GM23338 (cell line): ENCODE data around the gene MYH14. TPM values are rescaled to one million over a fixed set of nuclear protein-coding genes. Genes with fewer than 3 reads are reported as not detected.

ENCODE experiments used
- ATAC-seq: fragments of 200-7000 bp; cut with Tn5 transposase; 3 replicates; pipeline ENCODE4 v1.9.1; 2020
- DNase-seq: peaks from one replicate; pipeline ENCODE4 v3.0.0-alpha.2; 2015; ENCODE audit warnings: low spot score
- H2AFZ ChIP-seq: fragments of 200-600 bp; sonication (generic); 2 replicates; pipeline ENCODE4 v1.8.0; 2016; ENCODE audit warnings: antibody characterized with exemption, mild to moderate bottlenecking, moderate library complexity
- H3F3A ChIP-seq: fragments of 200-600 bp; sonication (generic); replicated peaks from 2 replicates; pipeline ENCODE4 v1.8.0; 2017; ENCODE audit warnings: antibody characterized with exemption, mixed run types, low read depth
- H3K27ac ChIP-seq: fragments of 200-600 bp; sonication (generic); 2 replicates; pipeline ENCODE4 v1.6.1; 2016; ENCODE audit warnings: low read depth
- H3K27me3 ChIP-seq: fragments of 200-600 bp; sonication (generic); 2 replicates; pipeline ENCODE4 v1.8.0; 2016; ENCODE audit warnings: mild to moderate bottlenecking, mixed run types, moderate library complexity; ENCODE audit not compliant: insufficient read depth
- H3K36me3 ChIP-seq: fragments of 200-600 bp; sonication (generic); 2 replicates; pipeline ENCODE4 v1.8.0; 2016; ENCODE audit warnings: mild to moderate bottlenecking; ENCODE audit not compliant: insufficient read depth
- H3K4me1 ChIP-seq: fragments of 200-600 bp; sonication (generic); 2 replicates; pipeline ENCODE4 v1.8.0; 2016; ENCODE audit warnings: mild to moderate bottlenecking, moderate library complexity; ENCODE audit not compliant: insufficient read depth
- H3K4me2 ChIP-seq: fragments of 200-600 bp; sonication (generic); 2 replicates; pipeline ENCODE4 v1.7.1; 2017; ENCODE audit warnings: mixed run types
- H3K4me3 ChIP-seq: fragments of 200-600 bp; sonication (generic); 2 replicates; pipeline ENCODE4 v1.6.1; 2016; ENCODE audit warnings: mixed run types
- H3K79me2 ChIP-seq: fragments of 200-600 bp; sonication (generic); replicated peaks from 2 replicates; pipeline ENCODE4 v1.8.0; 2017; ENCODE audit warnings: mild to moderate bottlenecking; ENCODE audit not compliant: insufficient read depth
- H3K9me2 ChIP-seq: fragments of 200-600 bp; sonication (generic); 2 replicates; pipeline ENCODE4 v1.8.0; 2017; ENCODE audit not compliant: insufficient read depth
- H4K20me1 ChIP-seq: fragments of 200-600 bp; sonication (generic); replicated peaks from 2 replicates; pipeline ENCODE4 v1.8.0; 2017; ENCODE audit warnings: mild to moderate bottlenecking; ENCODE audit not compliant: insufficient read depth
- H3K27ac Mint-ChIP-seq: 2 replicates; pipeline ENCODE4 v1.8.0; 2020; ENCODE audit warnings: inconsistent platforms, mild to moderate bottlenecking, moderate library complexity, mixed read lengths
- H3K27me3 Mint-ChIP-seq: 3 replicates; pipeline ENCODE4 v1.8.0; 2022; ENCODE audit warnings: low read depth, mild to moderate bottlenecking, moderate library complexity, mixed read lengths, inconsistent platforms; ENCODE audit not compliant: insufficient read depth, poor library complexity
- H3K36me3 Mint-ChIP-seq: 3 replicates; pipeline ENCODE4 v1.8.0; 2021; ENCODE audit warnings: low read depth, mild to moderate bottlenecking, inconsistent platforms, moderate library complexity, mixed read lengths
- H3K4me1 Mint-ChIP-seq: 3 replicates; pipeline ENCODE4 v1.8.0; 2020; ENCODE audit warnings: mild to moderate bottlenecking, inconsistent platforms, mixed read lengths
- H3K4me3 Mint-ChIP-seq: 3 replicates; pipeline ENCODE4 v1.8.0; 2021; ENCODE audit warnings: moderate library complexity, mild to moderate bottlenecking, inconsistent platforms, mixed read lengths
- H3K9me3 Mint-ChIP-seq: 3 replicates; pipeline ENCODE4 v1.8.0; 2020; ENCODE audit warnings: moderate library complexity, mild to moderate bottlenecking, inconsistent platforms, mixed read lengths
- EZH2phosphoT487 ChIP-seq: fragments of 200-600 bp; sonication (generic); IDR thresholded peaks from one replicate; pipeline ENCODE4 v1.8.1; 2018; ENCODE audit warnings: antibody characterized with exemption; ENCODE audit not compliant: unreplicated experiment
- NANOG ChIP-seq: IDR thresholded peaks from 2 replicates; pipeline ENCODE4 v1.6.1; 2016; ENCODE audit warnings: antibody characterized with exemption, borderline replicate concordance
- POLR2AphosphoS5 ChIP-seq: IDR thresholded peaks from 2 replicates; pipeline ENCODE4 v1.6.1; 2016; ENCODE audit warnings: antibody characterized with exemption, low read depth
- REST ChIP-seq: IDR thresholded peaks from one replicate; pipeline ENCODE4 v1.6.1; 2018; ENCODE audit warnings: antibody characterized with exemption; ENCODE audit not compliant: unreplicated experiment
- STAT1 ChIP-seq: IDR thresholded peaks from one replicate; pipeline ENCODE4 v1.6.1; 2016; ENCODE audit warnings: antibody characterized with exemption; ENCODE audit not compliant: unreplicated experiment
- ZNF114 ChIP-seq: fragments of 250-450 bp; sonication (Bioruptor Pico); IDR thresholded peaks from 2 replicates; pipeline ENCODE4 v1.5.0; 2020; ENCODE audit warnings: mild to moderate bottlenecking, moderate library complexity
- ZNF462 ChIP-seq: fragments of 250-450 bp; sonication (Bioruptor Pico); IDR thresholded peaks from 2 replicates; pipeline ENCODE4 v1.5.0; 2020; ENCODE audit warnings: mild to moderate bottlenecking, moderate library complexity
- polyA plus RNA-seq: library from polyadenylated mRNA; unstranded; fragments of >200 nt; fragmentation: Nextera tagmentation; extraction: Ambion mirVana; gene quantifications from 2 replicates; pipeline ENCODE4 v1.2.1, GENCODE V29; 2016
- total RNA-seq: library from RNA; depleted of rRNA; stranded (reverse); fragments of >200 nt; shearing (Covaris generic); gene quantifications from 2 replicates; pipeline ENCODE4 v1.2.3, GENCODE V29; 2014

Gene MYH14
- total and polyA plus RNA-seq, 2 experiments from 2014 or later, result 25.5 to 27.5 TPM

DNA sequence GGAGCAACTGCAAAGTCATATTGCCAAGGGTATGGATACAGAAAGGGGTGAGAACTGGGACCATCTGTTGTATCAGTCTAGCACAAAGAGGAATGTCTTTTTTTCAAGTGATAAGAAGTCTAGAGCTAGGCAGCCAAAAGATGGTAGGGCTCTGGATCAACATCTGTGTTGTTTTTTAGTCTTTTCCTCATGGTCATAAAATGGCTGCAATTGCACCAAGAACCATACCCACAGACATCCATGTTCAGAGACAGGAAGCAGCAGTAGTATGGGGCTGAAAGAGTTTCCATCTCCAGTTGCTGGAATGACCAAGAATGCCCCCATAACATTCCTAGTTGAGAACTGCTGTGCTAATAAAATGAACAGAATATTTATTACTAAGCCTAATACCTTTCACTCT lies 100.1 kb downstream of the MYH14 start (continued):
- TF ChIP-seq ZNF462 (CRISPR knock-in tag), result no peak
- no peak for TF ChIP-seq ZNF114 (CRISPR knock-in tag)
- no peak for TF ChIP-seq REST
- no peak for TF ChIP-seq EZH2phosphoT487
- TF ChIP-seq NANOG, result no peak

DNA sequence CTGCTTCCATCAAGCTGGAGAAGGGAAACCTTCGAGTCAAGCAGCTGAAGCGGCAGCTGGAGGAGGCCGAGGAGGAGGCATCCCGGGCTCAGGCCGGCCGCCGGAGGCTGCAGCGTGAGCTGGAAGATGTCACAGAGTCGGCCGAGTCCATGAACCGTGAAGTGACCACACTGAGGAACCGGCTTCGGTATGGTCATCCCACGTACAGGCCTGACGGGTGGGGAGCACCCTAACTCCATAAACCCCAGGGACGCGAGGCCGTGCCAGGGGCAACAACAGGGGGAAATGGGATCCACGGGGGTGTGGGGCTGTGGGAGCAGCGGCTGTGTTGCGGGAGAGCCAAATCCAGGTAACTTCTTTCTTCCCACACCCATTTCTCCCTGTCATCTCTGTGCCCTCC lies 105.6 kb downstream of the MYH14 start:
- Histone ChIP-seq H3K36me3 (peaks cover 6% of the 10 kb centered on the region; the same call in 1 of the 2 replicates), H4K20me1 (no peaks in the 10 kb centered on the region), H3K27ac (no peak overlapping the region), H3K4me2 (no peak overlapping the region), H2AFZ (no peak overlapping the region), H3K4me1 (peaks cover 12% of the 10 kb centered on the region), H3K79me2 (no peaks in the 10 kb centered on the region), H3K27me3 (peaks cover 17% of the 10 kb centered on the region), H3K9me2 (no peaks in the 10 kb centered on the region), H3K4me3 (no peak overlapping the region), H3F3A (peaks cover 16% of the 10 kb centered on the region)
- Mint-ChIP-seq H3K27ac (no peak overlapping the region), H3K36me3 (peaks cover 36% of the 10 kb centered on the region), H3K27me3 (peaks cover 6% of the 10 kb centered on the region), H3K4me1 (no peaks in the 10 kb centered on the region), H3K9me3 (peaks cover 95% of the 10 kb centered on the region), H3K4me3 (no peak overlapping the region)
- ATAC-seq (no peak), DNase-seq (no peak)
- TF ChIP-seq ZNF462 (CRISPR knock-in tag) (no peak), STAT1 (no peak), POLR2AphosphoS5 (no peak)
